KBM-7 (cell line): ENCODE data around the gene PID1.

Source experiments
- DNase-seq: peaks from one replicate; pipeline ENCODE4 v3.0.0-alpha.2; 2015
- in situ Hi-C: fragments of 300-500 bp; cut with MboI; formaldehyde crosslinking; loops from 2 replicates; pipeline ENCODE4 v1.14.3; 2020; ENCODE audit warnings: low sequenced_read_pairs, low pct_unique_long_range_greater_than_20kb, mixed read lengths

PID1 gene, protein sequence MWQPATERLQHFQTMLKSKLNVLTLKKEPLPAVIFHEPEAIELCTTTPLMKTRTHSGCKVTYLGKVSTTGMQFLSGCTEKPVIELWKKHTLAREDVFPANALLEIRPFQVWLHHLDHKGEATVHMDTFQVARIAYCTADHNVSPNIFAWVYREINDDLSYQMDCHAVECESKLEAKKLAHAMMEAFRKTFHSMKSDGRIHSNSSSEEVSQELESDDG

DNA sequence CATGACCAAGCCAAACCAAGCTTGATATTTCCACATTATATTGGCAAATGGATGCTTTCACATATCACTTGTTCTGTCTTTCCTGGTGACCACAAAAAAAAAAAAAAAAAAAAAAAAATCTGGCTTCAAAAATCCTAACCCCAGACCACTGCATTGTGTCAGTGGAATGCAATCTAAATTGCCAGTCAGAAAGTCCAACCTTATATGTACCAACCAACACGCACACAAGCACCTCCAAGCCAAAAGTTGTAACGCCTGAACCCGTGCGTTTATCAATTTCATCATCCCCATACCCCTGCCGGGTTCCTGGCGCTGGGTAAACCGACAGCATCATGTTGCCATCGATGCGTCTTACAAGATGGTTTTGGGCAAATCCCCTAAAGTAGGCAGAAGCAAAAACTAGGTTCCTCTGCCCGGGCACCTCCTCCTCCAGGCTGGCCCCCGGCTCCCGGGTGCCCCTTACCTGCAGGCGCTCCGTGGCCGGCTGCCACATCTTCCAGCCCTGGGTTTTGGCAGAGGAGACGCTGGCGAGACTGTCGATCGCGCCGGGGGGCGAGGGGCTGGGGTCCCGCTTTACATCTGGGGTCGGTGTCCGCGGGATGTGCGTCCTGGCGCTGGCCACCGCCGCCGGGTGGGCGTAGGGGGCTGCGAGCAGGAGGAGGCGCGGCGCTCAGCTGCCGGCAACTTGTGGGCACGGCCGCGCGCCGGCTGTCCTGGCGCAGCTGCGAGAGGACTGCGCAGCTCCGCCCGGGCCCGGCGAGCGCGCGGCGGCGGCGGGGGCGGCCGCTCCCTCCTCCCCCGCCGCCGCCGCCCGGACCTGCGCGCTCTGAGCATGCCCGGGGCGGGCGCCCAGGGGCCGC is at the start of gene PID1:
TSS of gene PID1 (minus strand) at position 737 of the 860 bp plus-strand sequence. CDS start at position 493, 244 bp downstream.
- in situ Hi-C loops: no loop called here
- no peak for DNase-seq

DNA sequence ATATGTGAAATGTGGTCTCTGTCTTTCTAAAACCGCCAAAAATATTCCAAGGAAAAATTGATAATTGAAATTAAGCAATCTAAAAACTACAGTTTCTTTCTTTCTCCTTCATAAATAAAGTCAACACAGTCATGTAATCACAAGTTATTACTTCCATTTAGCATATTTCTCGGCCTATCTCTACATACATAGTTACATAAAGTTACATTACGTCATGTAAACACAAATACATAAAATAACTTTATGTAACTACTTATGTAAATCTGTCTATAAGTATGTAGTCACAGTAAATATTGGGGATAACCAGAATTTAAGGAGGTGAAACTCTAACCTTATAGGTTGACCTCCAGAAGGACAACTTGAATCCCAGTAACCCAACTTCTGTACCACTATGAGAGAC is 48.5 kb upstream of the PID1 start:
- in situ Hi-C loops: no loop called here
- DNase-seq: no peak

DNA sequence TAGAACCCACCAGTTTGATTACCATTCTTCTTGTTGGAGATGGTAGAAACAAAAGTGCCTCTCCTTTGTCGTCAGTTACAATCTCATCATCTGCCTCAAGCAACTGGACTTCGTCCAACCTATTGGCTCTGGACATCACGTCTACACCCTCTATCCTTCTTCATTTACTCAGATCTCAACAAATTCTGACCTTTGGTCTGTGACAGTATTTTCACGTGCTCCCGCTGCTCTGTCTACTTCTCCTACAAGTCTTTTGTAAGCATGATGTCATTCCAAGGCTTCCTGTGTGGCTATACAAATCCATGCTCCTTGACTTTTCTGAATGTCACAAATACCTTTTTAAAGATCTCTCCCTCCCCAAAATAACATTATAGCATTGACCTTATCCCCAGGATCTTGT is 43.0 kb upstream of the PID1 start:
- no peak for DNase-seq
- in situ Hi-C loops: no loop called here

DNA sequence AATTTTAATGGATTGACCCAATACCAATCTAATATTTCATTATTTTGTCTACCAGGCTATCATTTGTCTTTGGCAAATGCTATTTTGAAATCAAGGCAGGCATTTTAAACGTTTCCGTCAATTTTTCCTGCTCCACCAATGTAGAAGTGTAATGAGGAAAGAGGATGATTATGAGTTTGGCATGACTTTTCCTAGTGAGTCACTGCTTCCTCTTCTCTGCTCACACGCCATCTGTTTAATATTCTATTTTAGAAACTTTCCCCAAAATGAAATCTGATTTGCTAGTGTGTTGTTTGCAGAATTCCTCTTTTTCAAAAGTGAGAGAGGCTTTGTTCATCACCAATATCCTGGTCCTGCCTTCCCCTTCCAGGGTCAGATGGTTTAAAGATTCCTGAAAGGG is 42.5 kb upstream of the PID1 start:
- no peak for DNase-seq
- in situ Hi-C loops: no loop called here

- DNase-seq: no peak
- in situ Hi-C loops: no loop called here
Measured at GRCh38 chr2:229301237-229301636, 30.1 kb upstream of the PID1 start.

DNA sequence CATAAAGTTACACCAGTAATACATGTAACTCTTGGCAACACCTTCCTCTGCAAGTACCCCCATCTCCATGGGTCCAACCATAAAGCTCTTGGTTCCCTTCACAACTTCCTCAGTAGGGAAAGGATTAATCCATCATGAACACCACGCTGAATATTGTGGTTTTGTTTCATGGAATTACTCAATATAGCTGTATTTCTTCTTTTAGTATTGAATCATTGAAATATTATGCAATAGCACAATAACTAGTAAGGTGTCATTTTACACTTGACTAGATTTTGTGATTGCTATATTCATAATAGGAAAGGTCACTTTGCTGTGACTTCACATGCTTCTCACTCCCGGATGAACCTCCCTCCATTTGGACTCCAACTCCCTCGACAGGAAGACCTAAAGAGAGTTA is 29.7 kb upstream of the PID1 start:
- DNase-seq: no peak
- in situ Hi-C loops: no loop called here

DNA sequence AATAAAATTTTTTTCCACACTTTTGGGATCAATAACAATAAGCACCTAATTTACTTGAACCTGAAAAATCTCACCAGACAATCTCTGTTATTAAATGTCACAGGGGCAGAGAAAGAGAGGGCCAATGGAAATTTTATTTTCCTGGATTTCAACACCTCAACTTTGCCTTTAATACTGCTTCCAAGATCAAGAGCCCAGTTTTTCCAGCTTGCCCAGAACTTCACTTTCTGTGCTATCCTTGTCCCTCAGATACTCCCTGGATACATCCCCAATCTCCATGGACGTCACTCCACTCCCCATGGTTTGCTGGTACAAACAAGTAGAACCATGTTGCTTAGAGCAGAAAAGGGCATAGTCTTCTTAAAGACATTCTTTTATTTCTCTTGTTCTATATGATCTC is 29.3 kb upstream of the PID1 start:
- in situ Hi-C loops: no loop called here
- no peak for DNase-seq

DNA sequence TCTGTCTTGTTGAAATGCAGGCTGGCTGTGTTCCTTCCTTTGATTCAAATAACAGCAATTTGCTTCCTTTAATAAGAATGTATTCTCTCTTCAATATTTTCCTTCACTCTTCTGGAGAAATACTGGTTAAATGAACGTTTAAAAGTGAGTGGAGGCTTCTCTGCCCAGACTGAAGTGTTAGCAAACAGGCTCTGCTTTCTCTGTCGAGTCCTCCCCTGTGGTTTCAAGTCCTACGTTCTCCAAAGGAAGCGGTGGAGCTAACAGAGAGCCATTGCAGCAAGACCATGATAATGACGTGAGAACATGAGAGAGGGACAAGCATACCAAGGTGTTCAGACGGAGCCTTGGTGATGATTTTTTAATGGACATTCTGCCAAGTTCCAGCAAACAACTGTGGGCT is 26.2 kb upstream of the PID1 start:
- in situ Hi-C loops: no loop called here
- no peak for DNase-seq

DNA sequence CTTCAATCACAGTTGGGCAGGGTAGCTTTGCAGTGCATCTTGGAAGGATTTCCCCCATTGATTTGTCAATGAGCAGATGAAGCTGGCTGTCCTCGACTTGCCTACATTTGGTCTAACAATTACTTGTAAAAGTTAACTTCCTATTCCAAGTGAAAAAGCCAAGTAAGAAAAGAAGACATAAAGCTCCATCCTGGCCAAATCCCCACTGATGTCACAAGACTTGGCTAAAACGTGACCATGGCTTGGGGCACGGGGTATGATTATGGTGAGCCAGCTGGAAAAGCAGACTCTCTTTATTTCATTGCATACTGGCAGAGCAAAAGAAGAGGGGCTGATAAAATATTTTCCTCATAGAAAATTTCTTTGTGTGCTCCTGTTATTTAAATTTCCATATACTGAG is 25.4 kb upstream of the PID1 start:
- no peak for DNase-seq
- in situ Hi-C loops: no loop called here

GRCh38 chr2:229296016-229296415 is 24.9 kb upstream of the PID1 start:
- in situ Hi-C loops: no loop called here
- DNase-seq: no peak

DNA sequence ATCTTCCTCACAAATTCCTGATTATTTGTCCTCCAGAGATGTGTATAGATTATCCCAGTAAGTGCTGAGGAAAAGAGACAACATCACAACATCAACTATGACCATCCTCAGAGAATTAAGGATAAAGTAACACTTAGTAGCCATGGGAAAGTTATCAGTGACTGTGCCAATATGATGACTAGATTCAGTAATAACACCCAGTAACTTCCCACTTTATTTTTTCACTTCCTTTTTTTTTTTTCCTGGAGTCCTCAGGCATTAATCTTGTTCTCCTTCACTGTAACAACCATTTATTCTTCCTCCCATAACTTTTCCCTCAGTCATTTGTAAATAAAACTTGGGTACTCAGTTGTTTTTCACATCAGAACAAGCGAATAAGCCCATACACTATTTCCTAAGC is 16.7 kb upstream of the PID1 start:
- DNase-seq: no peak
- in situ Hi-C loops: no loop called here

DNA sequence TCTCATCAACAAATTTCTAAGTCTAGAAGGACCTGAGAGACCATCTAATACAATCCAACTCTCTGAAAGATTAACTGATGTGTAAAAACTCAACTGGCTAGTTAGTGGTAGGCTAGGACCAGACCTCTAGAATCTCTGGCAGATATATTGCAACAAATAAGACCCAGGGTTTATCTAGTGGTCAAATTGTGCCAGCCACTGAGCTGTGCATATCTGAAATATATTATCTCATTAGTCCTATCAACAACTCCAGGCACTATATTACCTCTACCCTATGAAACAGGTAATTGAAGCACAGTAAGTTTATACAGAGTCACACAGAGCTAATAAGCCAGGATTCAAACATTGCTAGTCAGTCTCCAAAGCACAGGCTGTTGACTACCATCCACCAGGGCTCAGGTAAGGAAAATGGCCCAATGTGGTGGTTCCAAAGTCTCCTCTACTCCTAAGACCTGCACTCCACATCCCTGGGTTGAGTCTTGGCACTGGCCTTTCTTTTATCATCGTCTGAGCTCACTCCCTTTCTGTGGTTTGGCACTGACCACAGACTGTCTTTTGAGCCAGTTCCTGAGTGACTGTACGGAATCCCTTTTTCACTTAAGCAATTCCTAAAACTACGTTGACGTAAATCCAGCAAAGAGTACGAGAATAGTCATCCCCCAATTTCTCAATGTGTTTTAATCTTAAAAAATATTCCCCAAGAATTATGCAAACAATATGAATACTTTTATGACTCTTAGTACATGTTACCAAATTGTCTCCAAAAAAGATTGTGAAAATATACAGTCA is 11.9 kb upstream of the PID1 start:
- no peak for DNase-seq
- in situ Hi-C loops: no loop called here

DNA sequence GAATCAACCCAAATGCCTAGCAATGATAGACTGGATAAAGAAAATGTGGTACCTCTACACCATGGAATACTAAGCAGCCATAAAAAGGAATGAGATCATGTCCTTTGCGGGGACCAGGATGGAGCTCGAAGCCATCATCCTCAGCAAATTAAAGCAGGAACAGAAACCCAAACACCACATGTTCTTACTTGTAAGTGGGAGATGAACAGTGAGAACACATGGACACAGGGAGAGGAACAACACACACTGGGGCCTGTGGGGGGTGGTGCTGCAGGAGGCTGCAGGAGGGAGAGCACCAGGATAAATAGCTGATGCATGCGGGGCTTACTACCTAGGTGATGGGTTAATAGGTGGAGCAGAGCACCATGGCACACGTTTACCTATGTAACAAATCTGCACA is 8.4 kb upstream of the PID1 start:
- in situ Hi-C loops: no loop called here
- no peak for DNase-seq

DNA sequence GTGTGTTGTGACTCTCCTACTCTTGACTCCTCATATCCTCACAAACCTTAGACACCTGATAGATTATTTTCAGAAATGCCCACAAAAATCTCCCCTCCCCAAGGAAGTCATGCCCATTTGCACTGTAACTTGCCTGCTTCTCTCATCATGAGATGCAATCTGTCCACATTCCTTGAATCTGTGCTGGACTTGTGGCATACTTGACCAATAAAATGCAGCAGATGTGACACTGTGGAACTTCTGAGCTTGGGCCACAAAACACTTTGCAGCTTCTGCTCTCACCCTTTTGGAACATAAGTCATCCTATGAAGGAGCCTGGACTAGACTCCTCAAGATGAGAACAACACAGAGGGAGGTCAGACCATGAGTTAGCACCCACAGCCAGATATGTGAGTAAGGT is 4.4 kb upstream of the PID1 start:
- DNase-seq: no peak
- in situ Hi-C loops: no loop called here

DNA sequence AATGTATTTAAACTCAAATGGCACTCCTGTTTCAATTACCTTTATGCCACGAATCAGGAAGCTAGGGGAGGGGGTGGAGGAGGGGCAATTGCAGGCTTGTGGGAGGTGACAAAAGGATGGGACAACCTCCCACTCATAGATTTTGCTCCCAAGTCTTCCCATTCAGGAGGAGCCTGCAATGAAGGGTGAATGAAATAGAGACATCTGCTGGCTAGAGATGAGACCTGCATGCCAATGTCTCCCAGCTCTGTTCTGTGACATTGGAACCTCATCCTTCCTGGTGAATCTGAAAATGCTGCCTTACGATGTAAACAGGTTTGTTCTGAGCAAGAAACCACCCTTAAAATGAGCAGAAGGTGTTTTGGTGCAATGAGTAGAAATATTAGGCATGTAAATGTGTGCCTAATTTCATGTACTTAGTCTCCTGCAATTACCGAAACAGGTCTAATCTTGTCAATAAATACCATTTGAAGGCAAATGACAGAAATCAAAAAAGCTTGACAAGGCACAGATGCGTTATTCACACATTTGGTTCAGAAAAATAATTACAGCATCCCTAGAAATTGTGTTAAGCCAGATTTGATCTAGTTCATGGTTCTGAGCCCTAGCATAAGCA is 2.7 kb upstream of the PID1 start:
- DNase-seq: peak; percentile 61
- in situ Hi-C loops: no loop called here

DNA sequence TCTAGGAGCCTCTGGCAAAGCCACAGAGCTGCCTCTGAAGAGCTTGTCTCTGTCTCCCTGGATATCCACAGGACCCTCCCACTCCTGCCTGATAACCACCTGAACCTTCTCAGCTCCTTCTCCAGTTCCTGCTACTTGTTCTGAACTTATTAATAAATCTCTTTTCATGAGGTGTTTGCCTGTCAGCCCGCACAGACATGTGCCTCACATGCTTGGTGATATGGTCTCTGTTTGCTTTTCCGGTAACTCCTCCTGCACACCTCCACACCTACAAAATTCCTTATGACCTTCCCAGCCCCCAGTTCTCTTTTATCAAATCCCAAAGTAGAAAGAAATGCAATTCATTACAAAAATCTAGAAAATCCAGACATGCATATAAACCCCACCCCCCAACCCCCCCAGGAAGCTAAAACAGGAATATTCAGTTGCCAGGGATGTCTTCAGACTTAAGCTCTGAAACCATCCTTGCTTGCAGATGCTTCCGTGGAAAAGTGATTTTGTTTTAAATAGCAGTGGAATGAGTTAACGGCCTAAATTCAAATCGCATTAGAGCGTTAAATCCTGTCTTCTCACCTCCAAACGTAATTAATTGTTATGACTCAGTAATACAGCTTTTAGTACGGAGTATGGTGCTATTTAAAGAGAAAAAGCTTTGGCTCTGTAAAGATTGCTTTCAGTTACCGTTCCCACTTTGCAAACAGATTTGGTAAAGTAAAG is 2.1 kb upstream of the PID1 start:
- in situ Hi-C loops: no loop called here

GRCh38 chr2:229269941-229270340 is 1.1 kb downstream of the PID1 start:
- DNase-seq: no peak
- in situ Hi-C loops: no loop called here

More for the DNA sequence above, 2.1 kb upstream of the PID1 start:
- no peak for DNase-seq

- no peak for DNase-seq
- in situ Hi-C loops: no loop called here
Measured at GRCh38 chr2:229269146-229269545, 1.9 kb downstream of the PID1 start.

GRCh38 chr2:229268626-229269025 is 2.5 kb downstream of the PID1 start:
- no peak for DNase-seq
- in situ Hi-C loops: no loop called here
